AG20443 (cell line): Measurements from ENCODE around the gene SORCS2.

Experiments used
- DNase-seq: peaks from one replicate; pipeline ENCODE4 v3.0.0; 2012; ENCODE audit warnings: low spot score, mixed read lengths

The SORCS2 gene

GRCh38 chr4:7750972-7751371 is 558.6 kb downstream of the SORCS2 start:
- no peak for DNase-seq

GRCh38 chr4:7752649-7753048 is 560.3 kb downstream of the SORCS2 start:
- no peak for DNase-seq

- no peak for DNase-seq
Observed at GRCh38 chr4:7753271-7753670, 560.9 kb downstream of the SORCS2 start.

- DNase-seq, result no peak
Observed at GRCh38 chr4:7753931-7754465, 561.7 kb downstream of the SORCS2 start.

GRCh38 chr4:7754565-7755262 is 562.4 kb downstream of the SORCS2 start:
- no peak for DNase-seq

GRCh38 chr4:7755561-7755960 is 563.2 kb downstream of the SORCS2 start:
- no peak for DNase-seq

GRCh38 chr4:7756071-7756470 is 563.7 kb downstream of the SORCS2 start:
- DNase-seq, result no peak

GRCh38 chr4:7756561-7757355 is 564.4 kb downstream of the SORCS2 start:
- DNase-seq, result no peak

GRCh38 chr4:7757501-7758471 is 565.4 kb downstream of the SORCS2 start:
- DNase-seq, result no peak

- no peak for DNase-seq
Observed at GRCh38 chr4:7758476-7758875, 566.1 kb downstream of the SORCS2 start.

- DNase-seq, result no peak
Observed at GRCh38 chr4:7759216-7759615, 566.9 kb downstream of the SORCS2 start.

- DNase-seq, result no peak
Observed at GRCh38 chr4:7759635-7760034, 567.3 kb downstream of the SORCS2 start.

- no peak for DNase-seq
Observed at GRCh38 chr4:7760228-7760627, 567.9 kb downstream of the SORCS2 start.

GRCh38 chr4:7760706-7761105 is 568.4 kb downstream of the SORCS2 start:
- no peak for DNase-seq

GRCh38 chr4:7761312-7761711 is 569.0 kb downstream of the SORCS2 start:
- DNase-seq, result no peak

GRCh38 chr4:7761720-7762119 is 569.4 kb downstream of the SORCS2 start:
- DNase-seq, result peak; percentile 86

GRCh38 chr4:7762376-7763030 is 570.2 kb downstream of the SORCS2 start:
- DNase-seq, result no peak

- no peak for DNase-seq
Observed at GRCh38 chr4:7763106-7763505, 570.8 kb downstream of the SORCS2 start.

GRCh38 chr4:7763788-7764187 is 571.5 kb downstream of the SORCS2 start:
- DNase-seq, result no peak

GRCh38 chr4:7764466-7764865 is 572.1 kb downstream of the SORCS2 start:
- DNase-seq, result no peak

GRCh38 chr4:7765666-7766065 is 573.3 kb downstream of the SORCS2 start:
- DNase-seq, result no peak

GRCh38 chr4:7766086-7766485 is 573.7 kb downstream of the SORCS2 start:
- DNase-seq, result no peak
